Stimulated activated memory B cell treated with anti-CD40 and anti-IgM and Interleukin-4, amounts not matched to agents 10 μg/mL and 1 μg/mL and 100 μg/mL, for 72 hours (primary cell): Measurements from ENCODE around the gene RAB31.

Source experiments
- ATAC-seq: fragments of 150-1000 bp; cut with Tn5 transposase; 2 replicates; pipeline ENCODE4 v1.10.0; 2021
- H3K27ac Mint-ChIP-seq: one replicate; pipeline ENCODE4 v1.8.0; 2022; ENCODE audit warnings: mild to moderate bottlenecking, mixed read lengths
- H3K27me3 Mint-ChIP-seq: one replicate; pipeline ENCODE4 v1.8.0; 2022; ENCODE audit warnings: mixed read lengths
- H3K36me3 Mint-ChIP-seq: one replicate; pipeline ENCODE4 v1.8.0; 2022; ENCODE audit warnings: mixed read lengths
- H3K4me1 Mint-ChIP-seq: one replicate; pipeline ENCODE4 v1.8.0; 2022; ENCODE audit warnings: mixed read lengths
- H3K4me3 Mint-ChIP-seq: one replicate; pipeline ENCODE4 v1.8.0; 2022; ENCODE audit warnings: mild to moderate bottlenecking, moderate library complexity, mixed read lengths
- H3K9me3 Mint-ChIP-seq: one replicate; pipeline ENCODE4 v1.8.0; 2022; ENCODE audit warnings: mixed read lengths

RAB31 gene

DNA sequence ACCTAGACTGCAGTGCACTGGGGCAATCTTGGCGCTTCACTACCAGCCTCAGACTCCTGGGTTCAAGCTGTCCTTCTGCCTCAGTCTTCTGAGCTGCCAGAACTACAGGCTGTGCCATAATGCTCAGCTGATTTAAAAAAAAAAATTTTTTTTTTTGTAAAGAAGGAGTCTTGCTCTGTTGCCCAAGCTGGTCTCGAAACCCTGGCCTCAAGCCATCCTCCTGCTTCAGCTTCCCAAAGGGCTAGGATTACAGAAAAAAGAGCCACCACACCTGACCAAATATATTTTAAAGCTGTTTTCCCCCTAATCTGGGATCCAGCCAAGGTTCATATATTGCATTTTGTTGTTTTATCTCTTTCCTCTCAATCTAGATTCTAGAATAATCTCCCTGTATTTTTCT is 82.2 kb downstream of the RAB31 start:
- no peak for ATAC-seq
- Mint-ChIP-seq H3K4me1 (no peaks in the 10 kb centered on the region), H3K27ac (no peak overlapping the region), H3K9me3 (peaks cover 3% of the 10 kb centered on the region), H3K4me3 (no peak overlapping the region), H3K27me3 (no peaks in the 10 kb centered on the region), H3K36me3 (peaks cover 56% of the 10 kb centered on the region)

DNA sequence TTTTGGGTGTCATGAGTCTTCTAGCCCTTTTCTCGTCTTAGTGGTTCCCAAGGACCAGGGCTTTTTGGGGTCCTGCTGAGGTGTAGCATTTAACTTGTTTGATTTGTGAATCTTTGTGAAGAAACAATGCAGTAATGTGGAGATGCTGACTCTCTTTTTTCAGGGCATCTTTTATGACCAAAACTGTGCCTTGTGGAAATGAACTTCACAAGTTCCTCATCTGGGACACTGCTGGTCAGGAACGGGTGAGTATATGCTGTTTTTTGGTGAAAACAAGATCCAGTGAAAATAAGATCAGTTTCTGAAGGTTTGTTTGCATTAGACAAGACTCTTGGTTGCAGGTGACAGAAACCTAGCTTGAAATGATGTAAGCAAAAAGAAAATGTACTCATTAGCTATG is 83.9 kb downstream of the RAB31 start:
- Mint-ChIP-seq H3K27me3 (no peaks in the 10 kb centered on the region), H3K4me3 (no peak overlapping the region), H3K4me1 (no peaks in the 10 kb centered on the region), H3K36me3 (peaks cover 50% of the 10 kb centered on the region), H3K9me3 (no peaks in the 10 kb centered on the region), H3K27ac (no peak overlapping the region)
- no peak for ATAC-seq

DNA sequence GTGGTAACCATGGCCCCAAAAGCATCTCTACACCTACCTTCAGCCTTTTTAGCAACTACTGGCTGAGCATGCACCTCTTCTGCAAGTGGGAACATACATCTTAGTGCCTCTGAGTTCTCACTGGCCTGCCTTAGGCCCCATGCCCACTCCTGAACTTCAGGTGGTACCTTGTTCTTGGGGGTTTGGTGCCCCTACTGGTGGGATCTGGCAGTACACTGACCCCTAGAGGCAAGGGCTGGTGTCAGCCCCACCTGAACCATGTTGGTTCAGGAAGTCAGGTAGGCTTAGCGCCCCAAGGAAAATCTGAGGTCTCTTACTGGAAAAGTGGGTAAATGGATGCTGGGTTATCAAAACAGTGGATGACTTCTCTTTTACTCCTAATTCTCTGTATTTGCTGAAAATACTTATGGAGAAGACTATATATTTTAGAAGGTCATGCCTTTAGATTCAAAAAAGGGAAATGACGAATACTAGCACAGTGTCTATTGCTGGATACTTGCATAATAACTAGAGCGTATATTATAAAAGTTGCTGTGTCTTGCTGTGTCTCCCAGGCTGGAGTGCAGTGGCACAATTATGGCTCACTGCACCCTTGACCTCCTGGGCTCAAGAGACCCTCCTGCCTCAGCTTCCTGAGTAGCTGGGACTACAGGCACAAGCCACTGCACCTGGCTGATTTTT is 84.6 kb downstream of the RAB31 start:
- Mint-ChIP-seq H3K9me3 (no peaks in the 10 kb centered on the region), H3K4me1 (no peaks in the 10 kb centered on the region), H3K27me3 (no peaks in the 10 kb centered on the region), H3K36me3 (peaks cover 50% of the 10 kb centered on the region), H3K4me3 (no peak overlapping the region), H3K27ac (no peak overlapping the region)
- ATAC-seq: no peak

DNA sequence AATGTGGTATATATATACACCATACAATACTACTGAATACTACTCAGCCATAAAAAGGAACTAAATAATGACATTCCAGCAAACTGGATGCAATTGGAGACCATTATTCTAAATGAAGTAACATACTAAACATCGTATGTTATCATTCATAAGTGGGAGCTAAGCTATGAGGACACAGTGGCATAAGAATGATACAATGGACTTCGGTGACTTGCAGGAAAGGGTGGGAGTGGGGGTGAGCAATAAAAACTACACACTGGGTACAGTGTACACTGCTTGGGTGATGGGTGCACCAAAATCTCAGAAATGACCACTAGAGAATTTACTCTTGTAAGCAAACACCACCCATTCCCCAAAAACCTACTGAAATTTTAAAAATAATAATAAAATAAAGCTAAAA is 87.9 kb downstream of the RAB31 start:
- H3K27ac Mint-ChIP-seq: no peak overlapping the region
- peaks cover 62% of the 10 kb centered on the region for H3K36me3 Mint-ChIP-seq
- no peaks in the 10 kb centered on the region for H3K27me3 Mint-ChIP-seq
- no peaks in the 10 kb centered on the region for H3K9me3 Mint-ChIP-seq
- H3K4me3 Mint-ChIP-seq: no peak overlapping the region
- H3K4me1 Mint-ChIP-seq: no peaks in the 10 kb centered on the region
- no peak for ATAC-seq

DNA sequence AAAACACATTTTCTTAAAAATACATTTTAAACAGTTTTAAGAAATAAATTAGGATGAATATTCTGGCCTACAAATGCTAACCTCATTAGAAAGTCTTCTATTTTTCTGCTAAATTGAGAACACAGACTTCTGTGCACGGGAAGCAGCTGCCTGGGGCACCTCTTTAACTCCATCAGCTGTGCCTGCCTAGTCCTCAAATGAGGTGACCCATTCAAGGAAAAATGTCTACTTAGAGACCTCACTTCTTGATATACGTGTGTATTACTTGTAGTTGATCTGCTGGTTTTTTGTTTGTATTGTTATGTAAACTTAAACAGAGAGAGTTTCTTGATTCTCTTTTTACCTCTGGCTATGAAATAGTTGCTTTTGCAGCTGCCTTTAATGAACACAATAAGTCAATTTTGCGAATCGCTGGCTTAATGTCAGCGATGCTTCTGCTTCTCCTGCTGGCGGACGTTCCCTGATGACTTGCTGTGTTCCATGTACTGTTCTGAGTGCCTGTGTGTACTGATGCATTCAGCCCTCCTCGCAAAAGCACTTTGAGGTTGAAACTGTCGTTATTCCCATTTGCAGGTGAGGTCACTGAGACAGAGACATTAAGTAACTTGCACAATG is 88.9 kb downstream of the RAB31 start:
- Mint-ChIP-seq H3K27me3 (no peaks in the 10 kb centered on the region), H3K36me3 (peaks cover 61% of the 10 kb centered on the region), H3K4me1 (no peaks in the 10 kb centered on the region), H3K27ac (no peak overlapping the region), H3K4me3 (no peak overlapping the region), H3K9me3 (no peaks in the 10 kb centered on the region)
- no peak for ATAC-seq

DNA sequence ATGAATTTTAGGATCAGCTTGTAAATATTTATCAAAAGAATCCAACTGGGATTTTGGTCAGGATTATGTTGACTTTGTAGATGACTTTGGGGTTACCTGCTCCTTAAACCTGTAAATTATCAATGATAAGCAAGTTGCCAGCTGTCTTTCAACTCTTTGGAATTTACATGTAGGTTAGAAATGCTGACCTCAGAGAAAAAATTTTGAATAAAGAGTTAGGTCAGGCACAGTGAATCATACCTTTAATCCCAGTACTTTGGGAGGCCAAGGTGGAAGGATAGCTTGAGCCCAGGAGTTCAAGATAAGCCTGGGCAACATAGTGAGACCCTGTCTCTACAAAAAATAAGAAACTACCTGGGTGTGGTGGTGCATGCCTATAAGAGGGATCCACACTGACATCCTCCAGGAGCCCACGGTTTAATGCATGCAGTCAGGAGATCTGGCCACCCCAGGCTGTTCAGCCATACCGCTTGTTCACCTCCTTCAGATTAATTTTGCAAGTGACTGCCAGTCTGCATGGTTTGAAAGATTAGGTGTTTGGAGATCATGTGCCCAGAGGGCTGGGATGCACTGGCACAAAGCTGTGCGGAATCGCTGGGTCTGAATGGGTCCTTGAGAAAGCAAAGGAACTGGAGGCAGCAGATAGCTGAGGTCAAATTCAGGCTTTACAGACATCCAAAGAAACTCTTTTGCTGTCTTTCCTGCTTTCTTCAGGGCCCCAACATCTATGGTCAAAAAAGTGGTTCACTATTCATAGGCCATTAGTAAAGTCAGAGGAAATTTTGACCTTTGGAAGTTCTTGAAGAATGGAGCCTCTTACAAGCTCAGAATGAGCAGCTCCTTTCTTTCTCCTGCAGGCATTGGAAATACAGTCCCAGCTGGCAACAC is 94.3 kb downstream of the RAB31 start:
- no peaks in the 10 kb centered on the region for H3K9me3 Mint-ChIP-seq
- H3K27ac Mint-ChIP-seq: no peak overlapping the region
- no peaks in the 10 kb centered on the region for H3K27me3 Mint-ChIP-seq
- H3K36me3 Mint-ChIP-seq: peaks cover 59% of the 10 kb centered on the region
- H3K4me1 Mint-ChIP-seq: peaks cover 6% of the 10 kb centered on the region
- no peak for ATAC-seq
- no peak overlapping the region for H3K4me3 Mint-ChIP-seq

DNA sequence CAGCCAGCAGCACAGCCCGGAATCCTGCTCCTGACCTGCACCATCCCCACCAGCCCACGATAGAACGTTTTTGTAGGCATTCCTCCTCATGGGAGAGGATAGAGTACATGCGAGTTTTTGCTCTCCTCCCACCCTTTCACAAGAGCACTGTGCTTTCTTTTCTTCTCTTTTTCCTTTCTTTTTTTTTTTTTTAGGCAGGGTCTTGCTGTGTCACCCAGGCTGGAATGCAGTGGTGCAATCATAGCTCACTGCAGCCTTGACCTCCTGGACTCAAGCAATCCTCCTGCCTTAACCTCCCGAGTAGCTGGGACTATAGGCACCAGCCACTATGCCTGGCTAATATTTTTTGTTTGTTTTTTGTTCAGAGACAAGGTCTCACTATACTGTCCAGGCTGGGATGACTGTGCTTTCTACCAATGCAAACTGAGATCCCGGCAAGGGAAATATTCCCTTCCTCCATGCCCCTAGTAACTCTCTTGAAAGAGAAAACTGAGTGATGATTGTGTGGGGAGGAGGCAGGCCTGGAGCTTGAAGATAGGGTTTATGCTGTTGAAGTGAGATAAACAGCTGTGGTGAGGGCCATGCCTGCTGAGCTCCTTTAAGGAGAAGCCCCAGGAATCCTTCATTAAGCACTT is 95.1 kb downstream of the RAB31 start:
- H3K4me1 Mint-ChIP-seq: peaks cover 6% of the 10 kb centered on the region
- H3K9me3 Mint-ChIP-seq: no peaks in the 10 kb centered on the region
- no peak overlapping the region for H3K27ac Mint-ChIP-seq
- H3K36me3 Mint-ChIP-seq: peaks cover 53% of the 10 kb centered on the region
- no peak overlapping the region for H3K4me3 Mint-ChIP-seq
- no peaks in the 10 kb centered on the region for H3K27me3 Mint-ChIP-seq
- no peak for ATAC-seq

DNA sequence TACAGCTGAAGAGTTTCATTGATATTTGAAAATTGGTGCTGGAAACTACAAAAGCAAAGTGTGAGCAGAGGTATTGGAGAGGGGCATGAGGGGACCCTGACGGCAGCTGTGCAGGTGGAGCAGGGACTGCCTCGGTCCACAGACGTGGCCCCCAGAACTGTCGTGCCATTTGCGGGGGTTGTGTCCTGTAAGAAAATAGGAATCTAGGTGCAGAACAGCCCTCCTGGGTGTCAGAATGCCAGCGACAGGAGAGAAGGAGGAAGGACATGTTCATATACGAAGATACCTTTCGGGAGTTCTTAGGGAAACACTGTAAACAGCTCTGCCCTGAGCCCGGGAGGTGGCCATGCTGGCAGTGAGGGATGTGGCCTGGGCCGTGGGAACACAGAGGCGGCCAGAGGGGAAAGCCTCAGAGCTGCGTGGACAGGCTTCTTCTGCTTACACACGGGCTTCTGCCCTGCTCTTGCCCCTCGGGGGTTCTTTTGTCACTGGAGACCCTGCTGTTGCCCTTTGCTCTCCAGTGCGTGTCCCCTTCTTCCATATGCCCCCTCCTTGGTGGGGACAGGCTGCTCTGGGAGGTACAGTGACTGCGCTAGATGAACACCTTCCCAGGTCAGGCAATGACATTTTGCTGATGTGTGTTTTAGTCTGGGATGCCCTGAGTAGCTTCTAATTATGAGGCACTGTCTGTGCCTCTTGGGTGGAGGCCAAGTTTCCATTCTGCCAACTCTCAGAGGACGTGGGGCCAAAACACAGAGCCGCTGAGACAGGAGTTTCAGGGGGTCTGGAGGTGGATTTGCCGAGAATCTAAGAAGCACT is 95.8 kb downstream of the RAB31 start:
- Mint-ChIP-seq H3K27me3 (no peaks in the 10 kb centered on the region), H3K9me3 (no peaks in the 10 kb centered on the region), H3K4me1 (peaks cover 6% of the 10 kb centered on the region), H3K4me3 (no peak overlapping the region), H3K36me3 (peaks cover 52% of the 10 kb centered on the region), H3K27ac (no peak overlapping the region)
- no peak for ATAC-seq

DNA sequence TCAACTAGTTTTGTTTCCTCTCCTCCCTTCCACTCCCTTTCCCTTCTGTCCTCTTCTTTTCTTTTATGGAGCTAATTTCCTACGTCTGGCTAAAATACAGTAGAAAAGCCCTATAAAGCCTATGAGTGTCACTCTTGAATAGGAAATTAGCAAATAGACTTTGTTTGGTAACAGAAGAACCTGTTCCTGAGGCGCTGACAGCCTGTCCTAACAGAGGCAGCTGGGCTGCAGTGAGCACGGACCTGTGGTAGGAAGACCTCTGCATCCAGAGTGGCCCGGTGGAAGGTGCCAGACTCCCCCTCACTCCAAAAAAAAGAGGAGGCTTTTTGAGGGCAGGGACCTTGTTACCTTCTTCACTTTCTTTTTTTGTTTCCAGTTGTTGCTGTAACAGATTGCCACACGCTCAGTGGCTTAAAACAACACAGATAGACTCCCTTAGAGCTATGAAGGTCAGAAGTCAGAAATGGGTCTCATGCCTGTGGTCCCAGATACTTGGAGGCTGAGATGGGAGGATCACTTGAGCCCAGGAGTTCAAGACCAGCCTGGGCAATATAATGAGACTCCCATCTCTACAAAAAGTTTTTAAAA is 96.5 kb downstream of the RAB31 start:
- H3K4me1 Mint-ChIP-seq: peaks cover 6% of the 10 kb centered on the region

DNA sequence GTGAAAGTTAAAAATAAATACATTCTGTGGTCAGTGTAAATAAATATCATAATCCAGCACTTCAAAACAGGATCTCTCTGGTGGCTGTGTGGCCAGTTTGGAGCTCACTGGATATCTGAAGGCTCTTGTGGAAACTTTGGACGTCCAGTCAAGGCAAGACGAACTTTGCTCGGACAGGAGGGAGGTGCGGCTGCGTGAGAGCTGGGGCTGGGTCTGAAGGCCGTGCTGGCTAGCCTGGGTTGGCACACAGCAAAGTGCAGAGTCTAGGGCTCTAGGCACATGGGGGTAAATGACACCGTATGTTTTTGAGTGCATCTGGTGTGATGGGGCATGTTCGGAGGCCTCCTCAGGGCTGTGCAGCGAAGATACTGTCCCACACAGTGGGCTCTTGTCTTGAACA is 98.8 kb downstream of the RAB31 start:
- no peak overlapping the region for H3K4me3 Mint-ChIP-seq
- no peak for ATAC-seq
- H3K9me3 Mint-ChIP-seq: no peaks in the 10 kb centered on the region
- H3K27me3 Mint-ChIP-seq: no peaks in the 10 kb centered on the region
- H3K27ac Mint-ChIP-seq: no peak overlapping the region
- peaks cover 6% of the 10 kb centered on the region for H3K4me1 Mint-ChIP-seq
- H3K36me3 Mint-ChIP-seq: peaks cover 39% of the 10 kb centered on the region

More for the DNA sequence above, 96.5 kb downstream of the RAB31 start:
- ATAC-seq: no peak
- Mint-ChIP-seq H3K27ac (no peak overlapping the region), H3K36me3 (peaks cover 52% of the 10 kb centered on the region), H3K27me3 (no peaks in the 10 kb centered on the region), H3K9me3 (no peaks in the 10 kb centered on the region), H3K4me3 (no peak overlapping the region)

DNA sequence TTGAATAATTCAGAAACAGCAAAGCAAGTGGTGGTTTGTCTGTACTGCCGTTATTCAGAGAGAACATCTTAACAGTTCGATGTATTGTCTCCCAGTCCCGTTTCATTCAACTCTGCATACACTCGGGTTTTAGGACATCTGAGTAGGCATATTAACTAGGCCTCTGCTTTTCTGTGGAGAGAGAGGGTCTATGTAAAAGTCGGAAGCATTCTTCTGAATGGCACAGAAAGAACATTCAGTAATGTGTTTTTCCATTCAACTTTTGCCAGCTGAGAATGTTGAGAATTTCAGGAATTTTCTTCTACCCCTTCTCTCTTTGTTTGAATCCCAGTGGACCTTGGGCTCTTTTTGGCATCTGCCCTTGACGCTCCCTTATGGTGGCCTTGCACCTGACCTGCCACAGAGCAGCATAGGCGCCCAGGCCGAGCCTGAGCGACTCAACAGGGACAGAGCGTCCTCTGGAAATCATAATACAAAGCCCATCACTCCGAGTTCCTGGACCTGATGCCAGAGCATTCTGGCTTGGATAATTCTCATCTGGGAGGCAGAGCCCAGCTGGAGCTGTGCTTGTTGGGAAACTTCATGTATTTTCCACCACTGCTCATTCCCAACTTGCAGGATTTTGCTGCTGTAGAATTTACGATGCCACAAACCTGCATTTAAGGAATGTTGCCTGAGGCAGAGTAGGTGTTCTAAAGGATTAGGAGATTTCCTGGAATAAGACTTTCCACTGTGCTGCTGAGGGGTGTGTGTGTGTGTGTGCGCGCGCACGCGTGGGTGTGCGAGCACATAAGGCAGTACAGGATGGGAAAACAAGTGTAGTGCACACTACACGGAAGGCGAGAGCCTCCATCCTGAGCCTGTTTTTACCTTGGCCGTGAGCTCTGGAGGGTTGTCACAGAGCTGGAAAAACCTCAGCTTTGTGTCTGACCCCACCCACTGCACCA is 100.5 kb downstream of the RAB31 start:
- Mint-ChIP-seq H3K36me3 (peaks cover 31% of the 10 kb centered on the region), H3K4me3 (no peak overlapping the region), H3K4me1 (peaks cover 6% of the 10 kb centered on the region), H3K27ac (no peak overlapping the region), H3K9me3 (no peaks in the 10 kb centered on the region), H3K27me3 (no peaks in the 10 kb centered on the region)
- no peak for ATAC-seq

DNA sequence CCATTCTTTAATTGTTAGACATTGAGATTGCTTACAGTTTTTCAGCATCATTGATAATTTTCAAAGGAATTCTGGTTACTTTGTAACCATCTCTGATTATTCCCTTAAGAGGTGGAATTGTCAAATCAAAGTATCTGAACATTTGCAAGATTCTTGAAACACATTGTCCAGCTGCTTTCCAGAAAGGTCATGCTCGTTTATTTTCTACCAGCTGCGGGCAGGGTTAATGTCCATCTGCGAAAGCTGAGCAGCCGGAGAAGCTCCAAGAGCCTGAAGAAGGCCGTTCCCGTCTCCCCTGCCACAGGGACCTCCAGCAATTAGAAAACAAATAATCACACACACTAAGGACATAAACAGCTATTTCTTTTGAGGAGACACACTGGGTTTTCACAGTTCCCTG is 101.6 kb downstream of the RAB31 start:
- no peak for ATAC-seq
- Mint-ChIP-seq H3K27me3 (no peaks in the 10 kb centered on the region), H3K4me1 (peaks cover 6% of the 10 kb centered on the region), H3K27ac (no peak overlapping the region), H3K9me3 (no peaks in the 10 kb centered on the region), H3K4me3 (no peak overlapping the region), H3K36me3 (peaks cover 27% of the 10 kb centered on the region)

DNA sequence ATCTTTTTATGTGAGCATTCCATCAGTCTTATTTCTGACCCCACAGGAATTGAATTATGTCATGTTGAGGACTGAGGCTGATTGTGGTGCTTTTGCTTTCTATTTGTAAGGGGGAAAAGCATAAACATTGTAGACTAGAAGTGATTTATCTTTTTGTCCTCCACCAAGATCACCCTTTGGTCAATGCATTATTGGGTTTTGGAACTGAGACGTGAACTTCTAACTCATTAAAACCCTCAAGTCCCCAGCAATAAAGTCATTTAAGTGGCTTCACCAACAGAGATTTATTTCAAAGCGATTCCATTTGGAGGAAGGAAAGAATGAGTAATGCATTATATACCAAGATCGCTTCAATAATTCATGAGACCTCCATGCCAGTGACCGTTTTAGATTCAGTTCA is 102.2 kb downstream of the RAB31 start:
- no peak for ATAC-seq
- H3K27ac Mint-ChIP-seq: no peak overlapping the region
- no peaks in the 10 kb centered on the region for H3K9me3 Mint-ChIP-seq
- H3K27me3 Mint-ChIP-seq: no peaks in the 10 kb centered on the region
- no peak overlapping the region for H3K4me3 Mint-ChIP-seq
- peaks cover 26% of the 10 kb centered on the region for H3K36me3 Mint-ChIP-seq
- H3K4me1 Mint-ChIP-seq: peaks cover 6% of the 10 kb centered on the region
